Endodermal cell (in vitro differentiated cells): ENCODE results near the gene OTUD4. TPM values are rescaled to one million over a fixed set of nuclear protein-coding genes. Genes with fewer than 3 reads are reported as not detected.
A peak's percentile ranks its signal among the peaks of the same experiment; 100 is the strongest.
"Not testable (repeated sequence)": the region's sequence is repeated elsewhere in the genome, so short reads cannot be mapped to it uniquely, and the experiment has no call there.

ENCODE experiments used
- DNase-seq: peaks from one replicate; pipeline ENCODE4 v3.0.0-alpha.2; 2017
- H3K27ac ChIP-seq: 2 replicates; pipeline ENCODE4 v1.5.1; 2013; ENCODE audit warnings: mild to moderate bottlenecking, low read depth, low read length, moderate library complexity
- H3K27me3 ChIP-seq: 2 replicates; pipeline ENCODE4 v1.6.1; 2013; ENCODE audit warnings: mild to moderate bottlenecking, low read length, moderate library complexity; ENCODE audit not compliant: insufficient read depth, control insufficient read depth, poor library complexity, severe bottlenecking
- H3K36me3 ChIP-seq: 2 replicates; pipeline ENCODE4 v1.7.0; 2013; ENCODE audit warnings: mild to moderate bottlenecking, low read length, moderate library complexity; ENCODE audit not compliant: control insufficient read depth, insufficient read depth
- H3K4me1 ChIP-seq: one replicate; pipeline ENCODE4 v1.7.0; 2013; ENCODE audit warnings: low read length; ENCODE audit not compliant: control insufficient read depth, insufficient read depth
- H3K4me3 ChIP-seq: 2 replicates; pipeline ENCODE4 v1.5.1; 2013; ENCODE audit warnings: mild to moderate bottlenecking, low read length, moderate library complexity
- H3K9ac ChIP-seq: 2 replicates; pipeline ENCODE4 v1.6.1; 2013; ENCODE audit warnings: mild to moderate bottlenecking, low read length, moderate library complexity; ENCODE audit not compliant: poor library complexity, severe bottlenecking; ENCODE audit errors: extremely low read depth
- H3K9me3 ChIP-seq: 2 replicates; pipeline ENCODE4 v1.6.1; 2013; ENCODE audit warnings: mild to moderate bottlenecking, low read length, moderate library complexity; ENCODE audit not compliant: control insufficient read depth
- H3K27ac Mint-ChIP-seq: 2 replicates; pipeline ENCODE4 v1.8.0; 2020; ENCODE audit warnings: mixed read lengths
- H3K27me3 Mint-ChIP-seq: 2 replicates; pipeline ENCODE4 v1.8.0; 2021; ENCODE audit warnings: mild to moderate bottlenecking, mixed read lengths; ENCODE audit not compliant: insufficient read depth
- H3K36me3 Mint-ChIP-seq: 2 replicates; pipeline ENCODE4 v1.8.0; 2020; ENCODE audit warnings: low read depth, mixed read lengths
- H3K4me1 Mint-ChIP-seq: 2 replicates; pipeline ENCODE4 v1.8.0; 2020; ENCODE audit warnings: mixed read lengths
- H3K4me3 Mint-ChIP-seq: 2 replicates; pipeline ENCODE4 v1.8.0; 2020; ENCODE audit warnings: mild to moderate bottlenecking, moderate library complexity, mixed read lengths
- H3K9me3 Mint-ChIP-seq: 2 replicates; pipeline ENCODE4 v1.8.0; 2020; ENCODE audit warnings: mild to moderate bottlenecking, mixed read lengths
- CTCF ChIP-seq: fragments of 200-600 bp; sonication (generic); conservative IDR thresholded peaks from 2 replicates; pipeline ENCODE4 v1.5.0; 2021; ENCODE audit warnings: antibody characterized with exemption, mild to moderate bottlenecking
- whole genome bisulfite sequencing, 2 experiments: methylation state at CpG; one replicate each; pipeline versions ENCODE4 v1.1.5 to v1.1.7; 2013; ENCODE audit warnings: missing lambda C conversion rate in 2 of 2, mixed read lengths in 1 of 2; ENCODE audit not compliant: insufficient coverage in 1 of 2, insufficient read length in 1 of 2; 5-methylcytosine and 5-hydroxymethylcytosine counted together
- total RNA-seq, 2 donors: library from RNA; stranded (reverse); fragmentation: NEBNext Ultra II Directional in 1 of 2; extraction: Animal tissue kit (Norgen Biotek cat#: 25700) in 1 of 2; gene quantifications; 2 replicates in 1 of 2; 3 replicates in 1 of 2; pipeline ENCODE4 v1.2.1, GENCODE V29; 2021

The OTUD4 gene
- total RNA-seq, 2 donors from 2014 or later, result 49.6 to 55.5 TPM

GRCh38 chr4:145182222-145182621 lies 1.8 kb upstream of the OTUD4 start:
- TF ChIP-seq CTCF, result no peak
- Mint-ChIP-seq H3K27ac (no peak overlapping the region), H3K36me3 (no peaks in the 10 kb centered on the region)

GRCh38 chr4:145181091-145181501 lies 707 bp upstream of the OTUD4 start:
- H3K4me1 ChIP-seq, result no peaks in the 10 kb centered on the region
- WGBS, 2 experiments, result 17 to 40% methylated on average over 2 to 7 of the region's 7 CpGs
- no peaks in the 10 kb centered on the region for H3K27me3 Mint-ChIP-seq
- no peaks in the 10 kb centered on the region for H3K27me3 ChIP-seq
- H3K9me3 ChIP-seq, result no peaks in the 10 kb centered on the region
- no peak for TF ChIP-seq CTCF
- H3K27ac Mint-ChIP-seq, result peak overlapping the region; percentile 94
- no peak for DNase-seq
- H3K9me3 Mint-ChIP-seq, result no peaks in the 10 kb centered on the region
- peaks cover 34% of the 10 kb centered on the region for H3K4me1 Mint-ChIP-seq
- H3K9ac ChIP-seq, result peak overlapping the region; percentile 74
- H3K4me3 ChIP-seq, result peak overlapping the region; percentile 88
- no peaks in the 10 kb centered on the region for H3K36me3 Mint-ChIP-seq
- no peaks in the 10 kb centered on the region for H3K36me3 ChIP-seq
- H3K27ac ChIP-seq, result peak overlapping the region; percentile 69
- H3K4me3 Mint-ChIP-seq, result peak overlapping the region; percentile 91

More at GRCh38 chr4:145182222-145182621, 1.8 kb upstream of the OTUD4 start:
- Histone ChIP-seq H3K4me1 (no peaks in the 10 kb centered on the region), H3K27ac (no peak overlapping the region), H3K27me3 (no peaks in the 10 kb centered on the region), H3K9me3 (no peaks in the 10 kb centered on the region), H3K36me3 (no peaks in the 10 kb centered on the region), H3K9ac (no peak overlapping the region), H3K4me3 (no peak overlapping the region)
- WGBS, 2 experiments, result 92 to 96% methylated on average over 2 of the region's 2 CpGs
- Mint-ChIP-seq H3K9me3 (no peaks in the 10 kb centered on the region), H3K4me3 (no peak overlapping the region), H3K27me3 (no peaks in the 10 kb centered on the region), H3K4me1 (peaks cover 32% of the 10 kb centered on the region)
- no peak for DNase-seq

GRCh38 chr4:145179861-145180297 lies 510 bp downstream of the OTUD4 start:
- 0% methylated on average over 57 of the region's 57 CpGs; no CpG with 5 or more reads in 1 of the 2 experiments for WGBS, 2 experiments
- H3K4me1 ChIP-seq, H3K36me3 ChIP-seq, H3K36me3 Mint-ChIP-seq, H3K9me3 ChIP-seq, H3K27ac ChIP-seq, H3K27me3 ChIP-seq, H3K27me3 Mint-ChIP-seq, H3K9me3 Mint-ChIP-seq, DNase-seq: not testable (repeated sequence)
- peak overlapping the region; percentile 91 for H3K4me3 Mint-ChIP-seq
- peak overlapping the region; percentile 91 for H3K4me3 ChIP-seq
- peak overlapping the region; percentile 86 for H3K27ac Mint-ChIP-seq
- H3K4me1 Mint-ChIP-seq, result peaks cover 36% of the 10 kb centered on the region
- H3K9ac ChIP-seq, result peak overlapping the region; percentile 64
